Measurements from ENCODE around the gene XRCC1. TPM values are rescaled to one million over a fixed set of nuclear protein-coding genes. Genes with fewer than 3 reads are reported as not detected.
"Not testable (repeated sequence)": the region's sequence is repeated elsewhere in the genome, so short reads cannot be mapped to it uniquely, and the experiment has no call there.

Gene XRCC1
- total RNA-seq, 1 experiment from 2014 or later: 53.9 TPM

- not testable (repeated sequence) for DNase-seq (ENCODE audit: low spot score)
Measured at GRCh38 chr19:43600326-43600725, 25.0 kb upstream of the XRCC1 start.

DNA sequence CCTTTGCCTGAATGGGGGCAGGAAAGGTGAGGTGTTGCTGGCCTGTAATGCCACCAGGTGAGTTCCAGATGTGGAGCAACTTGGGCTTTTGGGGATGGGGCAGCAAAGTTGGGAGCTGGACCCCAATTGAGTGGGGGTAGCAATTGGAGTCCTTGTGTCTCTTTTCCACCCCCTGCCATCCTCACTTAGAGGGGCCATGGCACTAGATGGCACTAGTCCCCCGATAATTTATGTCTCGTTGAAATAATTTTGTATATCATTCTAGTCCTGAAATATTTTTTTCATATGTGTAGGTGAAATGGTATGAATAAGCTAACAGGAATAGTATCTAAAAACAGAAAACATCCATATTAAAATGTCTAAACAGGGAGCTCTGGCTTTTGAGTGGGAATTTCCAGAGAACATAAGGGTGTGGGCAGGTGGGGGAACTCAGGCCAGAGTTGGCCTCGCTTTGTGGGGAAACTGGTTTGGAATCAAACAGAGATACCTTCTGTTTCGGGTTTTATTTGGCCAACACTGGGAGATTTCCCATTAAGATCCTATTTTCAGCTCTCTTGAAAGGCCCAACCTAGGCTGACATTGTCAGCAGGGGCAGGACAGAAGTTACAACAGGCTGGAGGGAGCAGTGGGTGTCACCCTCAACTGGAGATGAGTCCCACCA is 24.4 kb upstream of the XRCC1 start:
- no peak for DNase-seq (ENCODE audit: low spot score)

DNA sequence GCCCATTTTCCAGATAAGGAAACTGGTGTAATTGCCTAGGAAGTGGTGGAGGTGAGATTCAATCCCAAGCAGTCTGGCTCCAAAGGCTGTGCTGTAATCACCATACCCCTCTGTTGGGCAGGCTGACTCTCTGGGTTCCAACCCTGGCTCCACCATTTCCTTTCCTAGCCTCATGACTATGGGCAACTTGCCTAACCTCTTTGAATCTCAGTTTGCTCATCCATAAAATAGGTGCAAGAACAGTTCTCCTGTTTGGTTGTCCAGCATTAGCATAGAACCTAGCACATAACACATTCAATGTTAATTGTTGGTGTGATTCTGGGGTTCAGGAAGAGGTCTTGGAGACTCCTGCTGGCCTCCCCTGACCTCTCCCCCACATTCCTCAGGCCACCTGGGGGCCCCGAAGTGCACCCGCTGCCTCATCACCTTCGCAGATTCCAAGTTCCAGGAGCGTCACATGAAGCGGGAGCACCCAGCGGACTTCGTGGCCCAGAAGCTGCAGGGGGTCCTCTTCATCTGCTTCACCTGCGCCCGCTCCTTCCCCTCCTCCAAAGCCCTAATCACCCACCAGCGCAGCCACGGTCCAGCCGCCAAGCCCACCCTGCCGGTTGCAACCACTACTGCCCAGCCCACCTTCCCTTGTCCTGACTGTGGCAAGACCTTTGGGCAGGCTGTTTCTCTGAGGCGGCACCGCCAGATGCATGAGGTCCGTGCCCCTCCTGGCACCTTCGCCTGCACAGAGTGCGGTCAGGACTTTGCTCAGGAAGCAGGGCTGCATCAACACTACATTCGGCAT is 23.3 kb upstream of the XRCC1 start:
- DNase-seq (ENCODE audit: low spot score): no peak

DNA sequence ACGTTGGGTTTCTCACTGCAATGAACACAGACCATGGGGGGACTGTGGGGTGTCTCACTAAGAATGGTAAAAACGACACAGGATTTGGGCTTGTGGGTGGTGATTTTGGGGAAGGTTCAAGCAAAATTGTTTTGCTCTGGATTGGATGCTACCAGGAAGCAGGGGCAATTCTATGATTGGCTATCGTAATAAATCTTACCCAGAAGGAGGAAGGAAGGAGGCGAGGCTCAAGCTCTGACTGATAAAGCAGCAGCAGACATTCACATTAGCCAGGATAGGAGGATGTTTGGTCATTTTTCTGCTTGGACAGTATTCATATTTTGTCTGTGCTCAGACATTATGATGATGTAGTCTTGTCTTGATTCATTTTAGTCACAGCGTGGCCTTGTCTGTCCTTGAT is 22.5 kb upstream of the XRCC1 start:
- no peak for DNase-seq (ENCODE audit: low spot score)

DNA sequence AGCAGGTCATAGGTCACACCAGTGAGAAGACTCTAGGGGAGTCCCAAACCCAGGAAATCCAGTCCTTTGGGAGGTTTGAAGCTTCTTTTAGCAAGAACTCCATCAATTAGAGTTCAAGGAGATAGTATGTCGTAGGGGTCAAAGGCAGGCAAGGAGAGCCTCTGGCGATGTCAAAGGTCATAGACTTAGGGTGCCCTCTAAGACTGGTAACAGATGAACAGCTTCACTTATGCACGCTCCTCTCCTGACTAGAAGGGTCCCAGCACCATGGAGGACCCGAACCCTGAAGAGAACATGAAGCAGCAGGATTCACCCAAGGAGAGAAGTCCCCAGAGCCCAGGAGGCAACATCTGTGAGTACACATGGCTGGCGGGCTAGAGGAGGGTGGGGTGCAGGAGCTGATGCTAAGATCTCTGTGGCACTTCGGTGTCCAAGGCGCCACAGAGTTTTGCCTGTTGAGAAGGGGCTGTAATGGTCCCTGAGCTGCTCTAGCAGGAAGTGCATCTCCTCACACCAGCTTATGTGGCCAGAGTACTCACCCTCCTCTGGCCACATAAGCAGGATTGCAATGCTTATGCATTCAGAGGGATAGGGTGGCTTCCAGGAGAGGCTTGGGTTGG is 21.6 kb upstream of the XRCC1 start:
- no peak for DNase-seq (ENCODE audit: low spot score)

- DNase-seq (ENCODE audit: low spot score): peak; percentile 99
Measured at GRCh38 chr19:43595999-43596841, 20.9 kb upstream of the XRCC1 start, which contains the start of the genes IRGQ and ZNF576. Gene IRGQ, minus strand, starts transcription at chr19:43596134. Its CDS starts 796 bp downstream, at chr19:43595338. Gene ZNF576, plus strand, starts transcription at chr19:43596595. Its CDS starts 514 bp downstream, at chr19:43597109.

DNA sequence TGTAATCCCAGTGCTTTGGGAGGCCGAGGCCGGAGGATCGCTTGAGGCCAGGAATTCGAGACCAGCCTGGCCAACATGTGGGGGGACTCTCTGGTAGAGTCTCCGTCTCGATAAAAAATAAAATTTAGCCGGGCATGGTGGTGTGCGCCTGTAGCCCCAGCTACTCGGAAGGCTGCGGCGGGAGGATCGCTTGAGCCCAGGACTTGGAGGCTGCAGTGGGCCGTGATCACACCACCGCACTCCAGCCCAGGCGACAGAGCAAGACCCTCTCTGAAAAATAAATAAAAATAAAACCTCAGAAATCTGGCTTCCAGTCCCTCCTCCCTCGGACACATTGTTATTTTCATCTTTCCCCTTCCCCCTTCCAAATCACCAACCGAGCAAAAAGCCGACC is 20.3 kb upstream of the XRCC1 start:
- DNase-seq (ENCODE audit: low spot score): no peak

DNA sequence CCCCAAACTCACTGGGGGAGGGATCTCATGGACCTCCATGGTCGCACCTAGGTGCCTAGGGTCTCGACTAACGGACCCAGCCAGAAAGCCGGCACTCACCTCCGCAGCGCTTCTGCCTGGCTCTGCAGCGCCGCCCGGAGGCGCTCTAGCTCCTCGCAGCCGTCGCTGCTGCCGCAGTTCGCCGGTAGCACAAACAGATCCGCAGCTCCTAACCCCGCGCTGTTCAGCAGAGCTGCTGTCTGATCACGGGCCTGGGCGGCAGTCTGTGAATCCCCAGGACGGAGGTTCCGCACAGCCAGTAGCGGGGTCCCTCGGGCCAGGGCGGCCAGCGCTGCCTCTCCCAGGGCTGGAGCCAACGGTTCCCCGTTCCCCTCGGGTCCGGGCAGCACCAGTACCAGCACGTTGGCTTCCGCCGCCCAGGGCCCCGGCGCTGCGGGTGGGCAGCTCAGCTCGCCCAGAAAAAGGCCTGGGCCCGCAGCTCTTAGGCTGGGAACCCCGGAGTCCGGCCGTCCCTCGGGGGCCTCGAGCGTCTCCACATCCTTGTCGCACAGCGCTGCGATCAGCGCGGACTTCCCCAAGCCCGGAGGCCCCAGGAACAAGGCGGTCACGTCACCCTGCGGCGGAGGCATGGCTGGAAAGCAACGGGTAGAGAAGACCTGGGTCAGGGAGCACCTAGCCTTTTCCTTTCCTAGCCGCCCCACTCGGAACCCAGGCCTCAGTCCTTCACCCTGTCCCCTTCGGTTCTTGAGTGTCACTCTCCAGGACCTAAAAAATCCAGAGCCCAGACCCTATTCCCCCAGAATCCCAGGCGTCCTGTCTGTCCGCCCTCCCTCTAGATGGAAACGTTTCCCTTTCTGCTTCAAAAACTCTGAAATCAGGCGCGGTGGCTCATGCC is 19.6 kb upstream of the XRCC1 start:
- peak; percentile 48 for DNase-seq (ENCODE audit: low spot score)

DNA sequence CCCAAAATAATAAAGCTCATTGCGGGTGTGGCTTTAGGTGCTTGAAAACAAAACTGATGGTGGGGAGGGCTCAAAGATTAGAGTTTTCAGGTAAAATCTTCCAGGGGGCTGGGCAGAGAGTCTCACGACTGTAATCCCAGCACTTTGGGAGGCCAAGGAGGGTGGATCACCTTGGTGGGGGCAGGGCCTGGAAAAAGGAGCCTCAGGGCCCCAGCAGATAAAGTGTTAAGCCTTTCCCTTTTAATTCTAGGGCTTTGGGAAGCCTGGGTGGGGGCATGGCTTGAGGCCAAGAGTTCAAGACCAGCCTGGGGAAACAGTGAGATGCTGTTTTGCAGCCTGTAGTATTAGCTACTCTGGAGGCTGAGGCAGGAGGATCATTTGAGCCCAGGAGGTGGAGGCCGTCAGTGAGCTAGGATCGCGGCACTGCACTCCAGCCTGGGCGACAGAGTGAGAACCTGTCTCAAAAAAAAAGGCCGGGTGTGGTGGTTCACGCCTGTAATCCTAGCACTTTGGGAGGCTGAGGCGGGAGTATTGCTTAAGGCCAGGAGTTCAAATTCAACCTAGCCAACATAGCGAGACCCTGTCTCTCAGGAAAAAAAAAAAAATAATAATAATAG is 18.9 kb upstream of the XRCC1 start:
- no peak for DNase-seq (ENCODE audit: low spot score)

DNA sequence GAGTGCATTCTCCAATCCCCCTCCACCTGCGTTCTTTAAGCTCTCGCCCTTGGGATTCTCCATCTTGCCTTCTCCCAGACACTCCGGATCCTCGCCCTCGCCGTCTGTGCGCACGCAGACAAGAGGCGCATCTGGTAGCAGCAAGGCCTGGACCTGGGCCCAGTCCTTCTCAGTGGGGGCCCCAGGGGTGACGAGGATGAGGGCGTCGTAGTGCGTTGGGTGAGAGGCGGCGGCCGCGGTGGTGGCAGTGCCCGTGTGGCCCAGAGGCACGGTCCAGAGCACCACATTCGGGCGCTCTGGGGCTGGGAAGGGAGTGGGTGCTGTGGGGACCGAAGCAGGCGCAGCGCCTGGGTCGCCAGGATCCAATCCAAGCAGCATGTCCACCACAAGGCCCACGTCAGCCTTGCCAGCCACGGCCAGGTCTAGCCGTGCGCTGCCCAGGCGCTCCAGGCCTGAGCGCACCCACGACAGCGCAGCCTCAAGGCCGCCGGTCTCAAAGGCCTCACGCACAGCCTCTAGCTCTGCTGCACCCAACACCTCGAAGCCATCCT is 17.5 kb upstream of the XRCC1 start:
- DNase-seq (ENCODE audit: low spot score): no peak

DNA sequence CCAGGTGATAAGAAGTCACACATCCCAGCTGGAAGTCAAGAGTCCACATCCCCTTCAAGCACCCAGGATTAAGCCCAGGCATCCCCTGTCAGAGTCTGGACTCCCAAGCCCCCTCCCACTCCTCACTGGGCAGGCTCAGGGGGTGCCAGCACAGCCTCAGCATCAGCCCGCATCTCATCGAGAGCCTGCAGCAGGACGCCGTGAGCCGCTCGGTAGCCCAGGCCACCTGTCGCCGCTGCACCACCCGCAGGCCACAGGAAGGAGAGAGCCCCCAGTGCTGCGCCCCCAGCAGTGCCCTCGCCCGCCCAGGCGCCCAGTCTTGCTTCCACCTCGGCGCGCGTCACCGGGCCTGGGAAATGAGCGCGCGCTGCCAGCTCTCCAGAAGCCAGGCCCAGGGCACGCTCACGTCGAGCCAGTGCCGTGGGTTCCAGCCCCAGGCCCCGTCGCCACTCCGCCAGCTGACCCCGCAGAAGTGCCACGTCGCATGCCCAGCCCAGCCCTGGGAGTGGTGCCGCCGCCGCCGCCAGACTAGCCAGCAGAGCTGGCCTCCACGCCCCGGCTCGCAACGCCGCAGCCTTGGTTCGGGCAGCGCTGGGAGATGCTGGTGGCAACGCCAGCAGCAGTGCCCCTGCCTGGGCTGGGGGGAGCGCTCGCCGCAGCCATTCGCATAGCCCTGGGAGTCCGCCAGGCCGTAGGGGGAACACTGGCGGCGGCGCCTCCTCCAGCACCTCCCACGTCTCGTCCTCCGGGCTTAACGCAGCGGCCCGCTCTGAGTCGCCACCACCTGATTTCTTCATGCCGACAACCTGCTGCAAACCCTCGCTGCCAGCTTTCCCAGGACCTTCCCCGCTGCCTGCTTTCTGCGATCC is 16.8 kb upstream of the XRCC1 start:
- DNase-seq (ENCODE audit: low spot score): no peak

DNA sequence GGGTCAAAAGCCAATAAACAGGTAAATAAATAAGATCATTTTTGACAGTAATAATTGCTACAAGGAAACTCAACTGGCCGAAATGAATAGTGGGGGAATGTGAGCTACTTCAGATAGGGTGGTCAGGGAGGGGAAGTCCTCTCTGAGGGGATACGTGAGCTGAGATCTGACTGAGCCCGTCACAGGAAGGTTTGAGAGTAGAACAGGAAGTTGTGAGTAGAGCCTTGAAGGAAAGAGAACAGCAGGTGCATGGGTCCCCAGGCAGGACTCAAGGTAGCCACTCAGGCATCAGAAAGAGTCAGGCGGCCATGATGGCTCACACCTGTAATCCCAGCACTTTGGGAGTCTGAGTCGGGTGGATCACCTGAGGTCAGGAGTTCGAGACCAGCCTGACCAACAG is 14.4 kb upstream of the XRCC1 start:
- DNase-seq (ENCODE audit: low spot score): no peak

DNA sequence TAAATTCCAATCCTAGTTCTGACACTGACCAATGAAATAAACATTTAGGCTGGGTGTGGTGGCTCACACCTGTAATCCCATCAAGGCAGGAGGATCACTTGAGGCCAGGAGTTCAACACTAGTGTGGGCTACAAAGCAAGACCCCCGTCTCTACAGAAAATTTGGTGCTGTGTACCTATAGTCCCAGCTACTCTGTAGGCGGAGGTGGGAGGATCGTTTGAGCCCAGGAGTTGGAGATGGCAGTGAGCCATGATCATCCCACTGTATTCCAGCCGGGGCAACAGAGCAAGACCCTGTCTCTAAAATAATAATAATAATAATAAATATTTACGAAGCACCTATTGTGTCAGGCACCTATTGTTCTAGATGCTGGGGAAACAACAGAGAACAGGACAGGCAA is 13.9 kb upstream of the XRCC1 start:
- no peak for DNase-seq (ENCODE audit: low spot score)

GRCh38 chr19:43587029-43587428 is 11.7 kb upstream of the XRCC1 start:
- DNase-seq (ENCODE audit: low spot score): not testable (repeated sequence)

DNA sequence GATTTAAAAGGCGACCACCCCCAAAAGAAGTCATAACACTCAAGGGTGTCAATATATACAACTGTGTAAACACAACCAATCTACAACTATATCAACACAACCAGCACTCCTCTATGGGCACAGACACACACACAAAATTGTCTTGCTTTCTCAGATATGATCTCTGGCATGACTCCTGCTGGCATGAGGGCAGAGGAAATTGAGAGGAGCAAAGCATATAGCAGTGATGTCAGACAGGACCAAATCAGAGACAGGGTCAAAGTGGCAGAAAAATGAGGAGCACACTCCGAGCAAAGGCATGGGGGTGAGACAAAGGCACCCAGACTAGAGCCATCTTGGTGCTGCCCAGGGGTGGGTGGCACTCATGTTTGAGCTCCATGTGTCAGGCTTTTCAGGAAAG is 11.0 kb upstream of the XRCC1 start:
- no peak for DNase-seq (ENCODE audit: low spot score)

GRCh38 chr19:43584484-43584883 is 9.2 kb upstream of the XRCC1 start:
- DNase-seq (ENCODE audit: low spot score): no peak

- DNase-seq (ENCODE audit: low spot score): no peak
Measured at GRCh38 chr19:43582495-43582894, 7.2 kb upstream of the XRCC1 start.

- DNase-seq (ENCODE audit: low spot score): no peak
Measured at GRCh38 chr19:43581467-43581866, 6.1 kb upstream of the XRCC1 start.

DNA sequence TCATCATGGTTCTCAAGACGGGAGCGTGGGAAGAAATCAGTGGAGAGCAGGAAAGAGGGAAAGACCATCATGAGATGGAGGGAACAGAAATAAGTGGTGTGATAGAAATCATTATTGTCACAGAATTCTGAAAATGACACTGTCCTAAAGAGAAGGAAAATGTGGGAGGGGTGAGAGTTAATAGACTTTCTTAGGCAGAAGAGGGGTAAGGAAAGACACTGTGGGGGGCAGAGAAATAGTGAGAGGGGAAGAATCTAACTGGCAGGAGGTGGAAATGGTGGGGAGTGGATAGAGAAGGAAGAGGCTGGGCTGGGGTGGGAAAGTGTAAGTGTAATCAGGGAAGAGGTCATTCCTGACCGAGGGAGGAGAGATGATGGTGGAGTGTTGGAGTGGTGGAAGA is 3.5 kb upstream of the XRCC1 start:
- DNase-seq (ENCODE audit: low spot score): no peak

Measured in A172 (cell line).